22Rv1 (cell line): Measurements from ENCODE around the gene AEBP1.
"Not testable (repeated sequence)": the region's sequence is repeated elsewhere in the genome, so short reads cannot be mapped to it uniquely, and the experiment has no call there.

Experiments used
- H3K27ac ChIP-seq: fragments of 450-650 bp; 2 replicates; pipeline ENCODE4 v1.5.1; 2017
- CTCF ChIP-seq: fragments of 450-650 bp; IDR thresholded peaks from 2 replicates; pipeline ENCODE4 v1.5.1; 2017; ENCODE audit warnings: mild to moderate bottlenecking
- ZFX ChIP-seq: fragments of 450-650 bp; IDR thresholded peaks from 2 replicates; pipeline ENCODE4 v1.6.1; 2017; ENCODE audit warnings: antibody characterized with exemption, borderline replicate concordance

AEBP1 gene

DNA sequence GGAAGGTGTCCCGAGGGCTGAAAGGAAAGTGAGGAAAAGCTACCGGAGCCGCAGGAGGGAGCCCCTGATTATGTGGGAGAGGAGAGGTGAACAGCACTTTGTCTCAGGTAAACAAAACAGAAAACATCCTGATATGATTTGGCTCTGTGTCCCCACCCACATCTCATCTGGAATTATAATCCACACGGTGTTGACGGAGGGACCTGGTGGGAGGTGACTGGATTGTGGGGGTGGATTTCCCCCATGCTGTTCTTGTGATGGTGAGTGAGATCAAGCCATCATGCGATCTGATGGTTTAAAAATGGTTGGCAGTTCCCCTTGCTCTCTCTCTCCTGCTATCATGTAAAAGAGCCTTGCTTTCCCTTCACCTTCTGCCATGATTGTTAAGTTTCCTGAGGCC is 16.2 kb downstream of the AEBP1 start:
- TF ChIP-seq ZFX = no peak
- no peak for TF ChIP-seq CTCF
- peak overlapping the region; percentile 4; the same call in 1 of the 2 replicates for H3K27ac ChIP-seq

DNA sequence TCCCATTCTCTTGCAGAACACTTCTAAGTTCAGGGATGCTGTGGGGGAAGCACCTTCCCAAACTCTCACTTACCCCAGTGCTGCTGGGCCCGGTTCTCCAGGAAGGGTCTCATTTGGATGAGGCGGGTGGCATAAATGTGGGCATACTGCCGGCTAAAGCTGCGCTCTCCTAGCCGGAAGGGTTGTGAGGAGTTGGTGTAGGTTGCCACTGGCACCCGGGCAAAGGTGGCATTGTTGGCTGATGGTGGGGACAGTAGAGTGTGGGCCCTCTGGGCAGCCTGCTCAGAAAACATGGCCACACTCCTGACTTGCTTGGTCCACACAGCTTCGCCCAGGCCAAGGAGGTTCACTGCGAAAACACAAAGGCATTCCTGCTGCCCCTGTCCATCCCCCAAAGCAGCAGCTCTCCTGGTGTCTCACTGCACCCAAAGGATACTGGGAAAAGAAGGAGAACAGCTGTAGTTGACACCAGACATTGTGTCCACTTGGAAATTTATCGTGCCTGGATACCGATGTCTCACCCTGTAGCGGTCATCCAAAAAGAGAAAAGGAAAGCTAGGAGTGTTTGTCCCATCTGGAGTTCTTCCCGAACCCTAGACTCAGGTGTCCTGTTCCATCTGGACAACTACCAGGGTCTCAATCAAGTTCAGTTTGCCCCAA is 17.7 kb downstream of the AEBP1 start:
- no peak for TF ChIP-seq CTCF
- no peak for TF ChIP-seq ZFX
- H3K27ac ChIP-seq = peak overlapping the region; percentile 76

- TF ChIP-seq ZFX (no peak), CTCF (no peak)
- H3K27ac ChIP-seq = peak overlapping the region; percentile 76
These were observed 18.4 kb downstream of the AEBP1 start for GRCh38 chr7:44122529-44122928.

DNA sequence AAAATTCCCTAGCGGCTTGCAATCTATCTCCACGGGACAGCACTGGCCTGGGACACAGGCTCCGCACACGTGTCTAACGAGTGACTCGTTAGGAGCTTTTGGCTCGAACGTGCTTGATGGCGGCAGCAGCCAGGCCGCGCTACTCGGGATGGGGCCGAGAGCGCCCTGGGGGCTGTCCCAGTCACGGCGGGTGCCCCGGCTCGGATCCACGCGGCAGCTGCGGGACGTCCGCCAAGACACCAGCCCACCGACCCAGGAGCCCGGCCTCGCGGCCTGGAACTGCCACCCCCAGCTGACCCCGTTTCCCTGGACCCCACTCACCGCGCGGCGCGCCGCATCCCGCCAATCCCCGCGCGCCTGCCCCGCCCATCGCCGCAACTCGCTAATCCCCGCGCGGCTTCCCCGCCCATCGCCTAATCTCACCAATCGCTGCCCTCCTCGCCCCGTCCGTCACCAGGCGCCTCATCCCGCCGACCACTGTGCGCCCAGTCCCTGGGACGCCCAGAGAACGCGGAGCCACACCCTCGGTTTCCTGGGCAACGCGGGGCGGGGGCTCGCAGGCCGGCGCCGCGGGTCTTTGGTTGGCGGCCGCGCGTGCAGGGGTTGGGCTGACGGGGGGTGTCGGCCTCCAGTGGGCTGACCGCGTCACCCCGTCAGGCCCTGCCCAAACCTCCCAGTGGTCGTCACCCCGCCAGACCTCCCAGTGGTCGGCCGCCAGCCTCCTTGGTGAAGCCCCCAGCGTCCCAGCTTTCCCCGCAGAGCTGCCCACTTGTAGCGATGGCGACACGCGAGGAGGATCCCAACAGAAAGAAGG is 19.3 kb downstream of the AEBP1 start, which contains the start of gene POLD2:
POLD2 (minus strand) TSS at position 359 of the 814 bp plus-strand sequence. CDS start 1,495 bp downstream, outside the sequence.
- H3K27ac ChIP-seq = peak within 1 kb of the TSS; percentile 76
- TF ChIP-seq ZFX (no peak), CTCF (no peak)

DNA sequence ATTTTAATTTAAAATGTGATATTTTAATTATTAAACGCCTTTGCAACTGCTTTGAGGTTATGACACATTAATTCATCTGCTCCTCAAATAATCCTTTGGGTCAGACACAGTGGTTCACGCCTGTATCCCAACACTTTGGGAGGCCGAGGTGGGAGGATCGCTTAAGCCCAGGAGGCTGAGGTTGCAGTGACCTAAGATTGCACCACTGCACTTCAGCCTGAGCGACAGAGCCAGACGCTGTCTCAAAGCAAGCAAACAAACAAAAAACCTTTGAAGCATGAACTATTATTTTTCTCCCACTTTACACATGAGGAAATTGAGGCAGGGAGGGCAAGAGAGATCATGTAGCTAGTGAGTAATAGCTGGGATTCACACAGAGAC is 20.7 kb downstream of the AEBP1 start:
- TF ChIP-seq ZFX (no peak), CTCF (no peak)
- H3K27ac ChIP-seq = no peak overlapping the region; the same call in 1 of the 2 replicates

GRCh38 chr7:44126574-44126973 is 22.4 kb downstream of the AEBP1 start:
- H3K27ac ChIP-seq = not testable (repeated sequence)

DNA sequence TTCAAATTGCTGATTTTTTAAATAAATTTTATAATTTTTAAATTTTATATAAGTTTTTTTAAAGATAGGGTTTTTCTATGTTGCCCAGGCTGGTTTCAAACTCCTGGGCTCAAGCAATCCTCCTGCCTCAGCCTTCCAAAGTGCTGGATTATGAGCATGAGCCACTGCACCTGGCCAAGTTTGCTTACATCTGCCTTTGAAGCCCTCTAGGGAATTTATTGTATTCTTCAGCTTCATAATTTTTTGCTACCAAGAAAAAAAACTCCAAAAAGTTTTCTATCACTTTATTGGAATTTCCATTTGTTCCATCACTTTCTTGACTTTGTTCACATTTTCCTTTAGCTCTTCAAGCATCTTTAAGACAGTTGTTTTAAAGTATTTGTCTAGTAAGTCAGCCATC is 23.0 kb downstream of the AEBP1 start:
- no peak for TF ChIP-seq CTCF
- no peak for TF ChIP-seq ZFX
- no peak overlapping the region for H3K27ac ChIP-seq
